HepG2 (cell line): ENCODE data around the gene RNF4.

Experiments used
- YEATS2 ChIP-seq: sonication (generic); formaldehyde crosslinking; IDR thresholded peaks from 2 replicates; pipeline ENCODE4 v1.4.0; 2020; ENCODE audit warnings: missing genetic modification reagents, borderline replicate concordance
- ZBTB46 ChIP-seq: sonication (generic); formaldehyde crosslinking; IDR thresholded peaks from 2 replicates; pipeline ENCODE4 v1.4.0; 2020; ENCODE audit warnings: mild to moderate bottlenecking, missing genetic modification reagents, borderline replicate concordance

DNA sequence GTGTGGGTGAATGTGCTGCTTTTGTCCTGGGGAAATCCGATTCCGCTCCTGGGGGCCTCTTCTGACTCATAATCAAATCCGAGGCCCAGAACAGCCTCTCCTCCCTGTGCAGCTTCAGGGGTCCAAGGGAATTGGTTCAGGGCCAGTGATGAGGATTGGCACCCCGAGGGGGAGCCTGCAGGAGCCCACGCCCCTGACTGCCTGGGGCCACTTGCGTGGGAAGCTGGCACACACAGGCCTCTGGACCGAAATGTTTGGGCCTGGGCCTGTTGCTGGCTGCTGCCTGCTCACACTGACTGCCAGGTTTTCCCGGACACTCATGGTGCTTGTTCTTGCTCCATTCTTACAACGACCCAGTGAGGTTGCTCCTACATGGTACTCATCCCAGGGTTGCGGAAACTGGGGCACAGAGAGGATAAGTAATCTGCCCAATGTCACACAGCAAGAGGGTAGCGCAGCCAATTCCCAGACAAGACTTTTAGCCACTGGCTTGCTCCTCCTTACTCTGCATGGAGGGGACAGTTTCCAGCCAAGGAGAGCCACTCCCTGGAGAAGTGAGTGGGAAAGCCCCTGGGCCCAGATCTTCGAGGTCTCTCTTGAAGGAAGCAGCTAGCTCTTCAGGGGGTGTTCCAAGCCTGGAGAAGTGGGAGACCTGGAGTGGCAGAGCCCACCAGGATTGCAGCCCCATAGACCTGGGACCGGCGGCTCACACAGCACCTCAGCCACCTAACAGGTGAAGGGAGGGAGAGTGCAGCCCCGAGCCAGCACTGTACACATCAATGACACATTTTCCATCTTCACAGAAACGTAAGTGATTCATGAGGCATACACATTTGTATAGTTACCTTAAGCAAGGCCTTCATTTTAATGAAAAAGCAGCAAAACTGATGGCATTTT, 29.8 kb upstream of the RNF4 start:
- TF ChIP-seq YEATS2 (no peak), ZBTB46 (CRISPR knock-in tag) (no peak)
